GM18519 (cell line): ENCODE results near the gene GRM1.
"Not testable (repeated sequence)": the region's sequence is repeated elsewhere in the genome, so short reads cannot be mapped to it uniquely, and the experiment has no call there.

Experiments
- ATAC-seq: cut with Tn5 transposase; IDR thresholded peaks from one replicate; pipeline ENCODE4 v1.9.1; 2021; ENCODE audit warnings: mild to moderate bottlenecking, moderate library complexity; ENCODE audit not compliant: unreplicated experiment, low FRiP score

GRM1 gene

DNA sequence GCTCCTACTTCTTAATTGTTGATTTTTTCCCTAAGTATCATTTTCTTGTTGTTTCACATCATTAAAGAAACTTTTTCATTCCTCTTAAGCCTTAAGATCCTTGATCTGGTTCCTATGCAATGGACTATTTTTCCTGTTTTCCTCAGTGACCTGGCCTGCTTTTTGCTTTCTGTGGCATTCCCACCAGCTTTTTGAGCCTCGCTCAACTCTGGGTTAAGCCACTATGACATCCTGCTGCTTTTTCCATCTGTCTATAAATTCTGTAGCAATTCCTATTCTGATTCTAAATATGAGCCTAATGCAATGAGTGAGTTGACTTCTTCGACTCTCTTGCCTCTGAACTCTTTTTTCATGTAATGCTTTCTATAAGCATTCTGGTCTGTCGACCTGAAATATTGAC is 160.3 kb downstream of the GRM1 start:
- no peak for ATAC-seq

DNA sequence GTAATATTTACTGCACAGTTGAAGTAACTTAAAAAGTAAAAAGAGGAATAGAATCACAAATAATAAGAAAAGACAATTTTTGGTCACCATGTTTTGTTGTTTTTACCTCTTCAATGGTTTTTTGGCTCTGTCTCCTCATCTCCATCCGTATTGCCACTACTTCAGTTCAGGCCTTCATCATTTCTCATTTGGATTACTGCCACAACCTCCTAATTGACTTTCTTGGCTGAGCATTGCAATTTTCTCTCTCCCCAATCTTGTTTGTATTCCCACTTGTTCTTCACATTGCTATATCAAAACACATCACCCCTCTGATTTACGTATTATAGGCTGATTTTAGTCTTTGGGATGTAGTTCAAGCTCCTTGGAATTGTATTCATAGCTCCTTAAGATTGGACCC is 161.7 kb downstream of the GRM1 start:
- no peak for ATAC-seq

DNA sequence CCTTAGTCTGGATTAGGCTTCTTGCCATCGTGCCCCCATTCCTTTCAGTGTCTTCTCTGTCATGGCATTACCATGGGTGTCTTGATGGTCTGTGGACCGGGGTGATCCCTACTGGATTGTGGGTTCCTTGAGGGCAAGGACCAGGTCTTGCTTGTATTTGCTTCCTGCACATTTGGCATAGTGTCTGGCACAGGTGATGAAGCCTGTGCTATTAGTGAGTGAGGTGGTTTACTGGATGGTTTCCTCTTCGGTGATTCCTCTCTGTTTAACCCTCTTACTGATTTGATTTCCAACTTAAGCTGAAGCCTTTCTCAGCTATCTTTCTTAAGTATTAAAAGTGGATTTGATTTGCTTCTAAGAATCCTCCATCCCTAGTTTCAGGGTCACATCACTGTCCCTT is 162.3 kb downstream of the GRM1 start:
- no peak for ATAC-seq

DNA sequence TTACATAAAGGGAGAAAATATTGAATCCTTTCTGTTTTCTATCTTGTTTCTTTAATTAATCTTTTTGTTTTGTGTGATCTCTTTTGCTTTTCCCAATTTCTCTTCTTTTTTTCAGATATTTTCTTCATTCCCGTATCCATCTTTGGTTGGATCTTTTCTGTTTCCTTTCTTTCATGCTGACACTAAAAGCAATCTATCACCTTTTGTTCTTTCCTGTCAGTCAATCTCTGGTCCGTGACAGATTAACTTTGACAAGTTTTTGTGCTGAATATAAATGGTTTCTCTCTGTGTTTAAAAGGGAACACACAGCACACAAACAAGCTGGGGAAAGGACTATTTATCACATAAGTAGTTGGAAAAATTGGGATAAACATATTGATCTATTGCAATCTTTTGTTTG is 162.8 kb downstream of the GRM1 start:
- no peak for ATAC-seq

DNA sequence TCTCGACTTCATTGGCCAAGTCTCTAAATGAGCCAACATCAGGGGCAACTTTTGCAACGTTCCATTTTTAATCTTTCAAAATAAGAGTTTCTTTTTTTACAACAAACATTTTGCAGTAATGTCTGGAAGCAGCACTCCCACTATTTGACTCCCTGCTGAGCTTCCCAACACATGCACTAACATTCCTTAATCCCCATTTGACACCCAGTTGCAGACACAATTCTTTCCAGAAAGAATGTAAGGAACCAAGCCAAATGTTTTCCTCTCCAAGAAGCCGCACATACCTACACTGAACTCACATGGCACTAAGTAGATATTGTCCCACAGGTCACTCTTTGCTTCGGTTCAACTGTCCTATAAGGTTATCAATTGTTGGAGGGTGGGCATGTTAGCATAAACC is 165.6 kb downstream of the GRM1 start:
- ATAC-seq: no peak

DNA sequence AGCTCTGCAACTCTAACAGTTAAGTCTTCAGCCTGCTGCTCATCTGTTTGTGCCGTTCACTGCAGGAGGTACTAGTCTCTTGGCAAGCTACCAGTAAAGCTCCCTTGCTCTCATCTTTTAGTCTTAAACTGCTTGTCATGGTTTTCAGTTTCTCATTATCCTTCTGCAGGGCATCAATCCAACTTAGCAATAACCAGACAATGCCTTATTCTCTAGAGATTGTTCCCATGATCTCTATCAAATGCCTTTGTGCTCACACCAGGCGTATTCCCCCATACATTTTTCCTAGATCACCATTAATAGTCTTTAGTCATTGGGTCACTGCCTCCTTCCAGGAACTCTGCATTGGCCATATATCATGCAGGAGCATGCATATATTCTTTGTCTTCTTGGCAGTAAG is 171.3 kb downstream of the GRM1 start:
- ATAC-seq: no peak

DNA sequence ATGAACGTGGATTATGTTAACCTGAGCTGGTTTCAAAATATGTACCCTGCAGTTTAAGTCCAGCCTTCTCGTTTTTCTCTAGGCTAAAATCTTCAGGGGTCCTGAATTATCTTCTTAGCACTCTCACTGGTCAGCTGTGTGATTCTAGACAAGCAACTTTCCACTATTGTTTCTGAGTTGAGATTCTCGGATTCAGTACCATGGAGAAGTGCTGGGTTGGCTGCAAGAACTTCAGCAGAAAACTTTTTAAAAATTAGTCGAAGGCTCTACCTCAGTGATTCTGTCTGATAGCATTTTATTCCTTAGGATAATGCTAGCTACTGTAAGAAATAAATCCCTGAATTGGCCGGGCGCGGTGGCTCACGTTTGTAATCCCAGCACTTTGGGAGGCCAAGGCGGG is 173.7 kb downstream of the GRM1 start:
- ATAC-seq: no peak

DNA sequence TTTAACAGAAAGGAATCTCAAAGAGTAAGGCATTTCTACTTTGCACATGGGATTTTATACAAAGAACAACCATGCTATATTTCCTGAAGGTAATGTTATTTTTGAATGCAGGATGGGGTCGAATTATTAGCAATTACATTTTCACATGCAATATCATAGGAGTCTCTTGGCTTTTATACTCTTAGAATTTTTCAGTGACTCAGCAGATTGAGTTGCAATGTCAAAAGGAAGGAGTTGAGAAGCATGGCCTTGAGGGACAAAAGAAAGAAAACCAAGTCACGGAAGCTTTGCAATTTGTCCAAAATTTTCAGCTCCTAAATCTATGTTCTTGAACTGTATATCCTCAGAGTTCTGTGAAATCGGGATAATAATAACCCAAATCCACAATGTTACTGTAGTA is 181.1 kb downstream of the GRM1 start:
- ATAC-seq: no peak

DNA sequence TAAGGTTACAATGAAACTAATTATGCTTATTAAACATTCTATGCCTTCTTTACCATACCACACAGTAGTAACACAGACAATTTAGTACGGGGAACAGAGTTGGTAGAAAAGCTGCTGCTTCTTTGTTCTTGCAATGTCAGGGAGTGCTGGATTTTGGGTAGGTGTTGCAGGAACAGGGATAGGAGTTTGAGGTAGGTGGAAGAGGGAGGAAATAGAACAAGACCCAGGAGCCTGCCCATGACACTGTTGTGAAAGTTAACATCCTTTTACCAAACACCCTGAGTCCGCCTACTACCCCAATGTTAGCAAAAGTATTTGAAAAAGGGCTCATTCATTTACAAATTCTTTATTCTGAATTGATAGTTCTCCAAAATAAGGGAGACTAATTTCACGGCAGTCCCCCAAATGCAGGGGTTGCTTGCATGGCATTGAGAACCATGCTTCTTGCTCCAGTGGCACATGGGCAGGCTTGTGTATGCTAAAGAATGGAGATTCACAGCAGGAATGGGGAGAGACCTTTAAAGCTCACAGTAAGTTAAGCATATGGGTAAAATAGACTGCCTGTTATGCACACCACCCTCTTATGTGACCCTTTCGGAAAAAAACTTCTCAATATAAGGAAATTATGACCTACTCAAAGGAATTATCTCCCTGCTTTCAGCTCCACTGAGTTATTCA is 181.7 kb downstream of the GRM1 start:
- no peak for ATAC-seq

DNA sequence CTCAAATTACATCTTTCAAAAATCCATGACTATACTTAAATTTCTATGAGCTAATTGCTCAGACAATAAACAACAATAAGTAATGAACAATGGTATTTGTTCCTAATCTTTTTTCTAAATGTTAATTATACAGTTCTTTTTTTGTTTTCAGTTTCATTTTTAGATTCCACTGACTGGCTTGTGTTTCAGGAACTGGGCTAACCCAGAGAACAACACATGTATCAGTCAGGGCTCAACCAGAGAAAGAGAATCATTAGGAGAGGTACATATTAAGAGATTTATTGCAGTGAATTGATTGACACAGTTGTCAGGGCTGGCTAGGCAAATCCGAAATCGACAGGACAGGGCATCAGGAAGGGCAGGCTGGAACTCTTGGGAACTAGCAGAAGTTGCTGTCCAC is 182.8 kb downstream of the GRM1 start:
- ATAC-seq: no peak

DNA sequence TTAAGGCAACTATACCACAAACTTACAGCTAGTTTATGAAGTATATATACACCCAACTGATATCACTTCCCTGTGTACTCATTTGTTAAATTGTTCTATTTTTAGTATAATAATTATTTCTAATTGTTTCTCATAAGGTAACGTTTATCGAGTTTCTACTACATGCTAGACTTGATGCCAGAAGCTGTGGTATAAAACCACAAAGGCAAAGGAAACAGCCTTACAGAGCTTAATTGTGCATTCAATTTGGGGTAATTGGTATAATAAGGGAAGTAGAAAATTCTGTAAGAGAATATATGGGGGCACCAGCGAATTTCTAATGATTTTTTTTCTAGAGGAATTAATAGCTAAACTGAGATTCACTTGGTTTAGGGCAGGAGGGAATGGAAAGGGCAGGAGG is 183.9 kb downstream of the GRM1 start:
- no peak for ATAC-seq

DNA sequence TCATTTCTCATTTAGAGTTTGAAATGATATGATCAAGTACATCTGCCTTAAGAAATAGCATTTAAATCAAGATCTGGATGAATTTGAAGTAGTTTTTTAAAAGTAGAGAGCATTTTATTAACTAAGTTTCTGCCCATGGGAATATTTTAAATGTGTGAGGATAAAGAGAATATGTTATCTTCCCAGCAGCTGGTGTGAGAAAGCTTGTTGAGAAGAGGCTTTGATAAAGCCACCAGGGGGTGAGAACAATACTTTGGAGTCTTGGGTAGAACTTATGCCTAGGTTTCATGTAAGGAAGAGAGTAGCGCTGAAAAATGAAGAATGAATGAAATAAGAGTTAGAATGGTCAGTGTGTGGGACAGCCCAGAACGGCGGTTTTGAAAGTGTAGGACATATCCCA is 190.2 kb downstream of the GRM1 start:
- ATAC-seq: no peak

DNA sequence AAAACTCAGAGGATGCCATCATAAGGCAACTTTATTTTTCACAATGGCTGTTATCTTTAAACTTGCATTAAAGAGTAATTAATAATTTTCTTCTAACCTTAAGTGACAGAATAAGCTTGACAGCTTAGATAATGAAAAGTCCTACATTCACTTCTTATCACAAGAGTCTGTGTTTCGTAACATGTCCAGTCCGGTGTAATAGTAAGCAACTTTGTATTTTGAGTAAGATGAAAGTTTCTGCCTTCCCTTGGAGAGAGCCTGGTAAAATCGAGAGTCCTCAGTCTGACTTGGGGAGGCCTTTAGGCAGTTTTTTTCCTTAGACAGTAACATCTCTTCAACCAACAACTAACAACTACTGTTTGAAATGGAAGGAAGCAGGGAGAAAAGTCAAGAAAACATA is 195.6 kb downstream of the GRM1 start:
- no peak for ATAC-seq

DNA sequence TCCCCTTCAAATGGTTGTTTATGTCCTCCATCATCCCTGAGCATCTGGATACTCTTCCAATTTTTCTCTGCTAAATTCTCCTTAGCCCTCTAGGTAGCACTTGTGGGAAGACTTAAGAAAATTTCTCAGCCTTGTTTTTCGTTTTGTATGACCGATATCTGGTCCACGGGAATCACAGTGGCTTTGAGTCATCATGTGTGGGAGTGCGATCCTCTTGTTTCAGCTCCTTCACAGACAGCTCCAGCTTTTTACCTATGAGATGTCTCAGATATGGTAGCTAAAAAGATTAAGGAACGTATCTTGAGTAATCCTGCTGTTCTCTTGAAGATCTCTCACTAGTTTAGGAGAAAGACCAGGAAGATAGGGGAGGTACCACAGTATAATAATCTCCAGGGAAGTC is 196.1 kb downstream of the GRM1 start:
- no peak for ATAC-seq

DNA sequence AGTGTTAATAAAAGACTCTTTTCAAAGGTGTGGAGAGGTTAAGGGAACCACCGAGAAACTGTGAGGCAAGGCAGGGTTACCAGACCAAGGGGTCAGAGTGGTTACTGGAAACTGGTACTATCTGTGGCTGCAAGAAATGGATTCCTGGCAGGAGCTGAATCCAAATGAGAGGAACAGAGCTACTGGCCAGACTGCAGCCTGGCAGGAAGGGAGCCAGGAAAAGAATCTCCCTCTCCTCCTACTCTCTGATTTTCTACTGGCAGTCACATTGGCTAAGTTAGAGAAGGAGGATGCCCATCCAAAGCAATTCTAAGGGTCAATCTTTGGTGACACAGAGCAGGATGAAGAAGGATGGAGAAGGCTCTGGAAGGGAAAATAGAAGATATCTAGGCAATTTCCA is 211.5 kb downstream of the GRM1 start:
- no peak for ATAC-seq

DNA sequence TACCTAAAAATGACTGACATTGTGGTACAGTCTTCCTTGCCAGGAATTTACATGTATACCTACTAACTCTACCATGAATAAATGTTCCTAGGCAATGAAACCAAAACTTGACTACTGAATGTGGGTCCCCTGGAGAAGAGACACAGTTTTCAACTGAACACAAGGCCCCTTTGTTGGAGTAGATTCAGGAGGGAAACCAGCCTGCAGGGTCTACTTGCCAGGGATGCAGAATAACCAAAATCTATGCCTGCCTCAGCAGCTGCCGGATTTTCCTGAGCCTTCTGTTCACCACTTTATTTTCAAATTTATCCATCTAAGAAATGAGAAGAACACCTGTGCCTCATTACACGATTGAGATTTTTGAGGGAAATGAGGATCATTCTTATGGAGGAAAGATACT is 211.9 kb downstream of the GRM1 start:
- ATAC-seq: no peak

DNA sequence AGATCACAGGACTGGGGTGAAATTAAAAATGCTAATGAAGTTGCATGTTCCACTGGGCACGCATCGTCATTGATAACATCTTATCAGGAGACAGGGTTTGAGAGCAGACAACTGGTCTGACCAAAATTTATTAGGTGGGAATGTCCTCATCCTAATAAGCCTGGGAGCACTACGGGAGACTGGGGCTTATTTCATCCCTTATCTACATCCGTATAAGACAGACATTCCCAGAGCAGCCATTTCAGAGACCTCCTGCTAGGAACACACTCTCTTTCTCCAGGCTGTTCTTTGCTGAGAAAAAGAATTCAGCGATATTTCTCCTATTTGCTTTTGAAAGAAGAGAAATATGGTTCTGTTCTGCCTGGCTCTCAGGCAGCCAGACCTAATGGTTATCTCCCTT is 214.8 kb downstream of the GRM1 start:
- ATAC-seq: not testable (repeated sequence)

DNA sequence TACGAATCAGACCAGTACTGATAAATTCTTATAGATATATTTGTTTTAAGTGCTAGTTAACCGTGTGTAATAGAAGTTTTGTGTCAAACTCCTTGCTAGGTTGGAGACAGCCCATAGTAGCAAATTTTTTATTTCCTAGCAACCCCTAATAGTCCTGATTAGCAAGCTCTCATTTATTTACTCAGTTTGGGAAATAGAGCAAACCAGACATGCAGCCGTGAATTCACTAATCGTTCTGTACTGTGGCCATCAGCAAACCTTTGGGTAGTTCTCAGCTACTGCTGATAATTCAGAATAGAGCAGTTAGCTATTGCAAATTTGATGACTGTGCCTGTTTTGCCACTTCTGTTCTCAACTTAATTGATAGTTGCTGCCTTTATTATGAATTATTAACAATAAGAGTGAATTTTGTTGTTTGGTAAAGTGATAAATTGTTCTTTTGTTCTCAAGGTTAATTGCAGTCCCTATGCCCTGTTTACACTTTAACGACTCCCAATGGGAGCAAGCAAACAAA is 215.8 kb downstream of the GRM1 start:
- ATAC-seq: no peak

DNA sequence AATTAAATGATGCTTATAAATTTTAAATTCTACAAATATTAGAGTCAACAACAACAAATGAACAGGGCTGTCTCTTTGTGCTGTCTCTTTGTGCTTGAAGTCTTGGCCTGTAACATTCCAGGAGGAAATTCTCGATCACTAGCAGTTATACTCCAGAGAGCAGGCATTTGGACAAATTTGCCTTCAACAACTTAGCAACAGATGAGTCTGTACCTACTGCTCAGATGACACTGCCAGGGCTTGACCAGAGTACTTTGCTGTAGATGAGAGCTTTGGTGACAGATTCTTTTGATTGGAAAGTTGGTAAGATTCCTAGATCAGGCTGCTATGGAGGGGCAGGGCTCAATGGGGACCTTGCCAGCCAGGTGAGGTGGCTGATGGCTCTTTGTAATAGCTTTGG is 217.2 kb downstream of the GRM1 start:
- ATAC-seq: no peak

DNA sequence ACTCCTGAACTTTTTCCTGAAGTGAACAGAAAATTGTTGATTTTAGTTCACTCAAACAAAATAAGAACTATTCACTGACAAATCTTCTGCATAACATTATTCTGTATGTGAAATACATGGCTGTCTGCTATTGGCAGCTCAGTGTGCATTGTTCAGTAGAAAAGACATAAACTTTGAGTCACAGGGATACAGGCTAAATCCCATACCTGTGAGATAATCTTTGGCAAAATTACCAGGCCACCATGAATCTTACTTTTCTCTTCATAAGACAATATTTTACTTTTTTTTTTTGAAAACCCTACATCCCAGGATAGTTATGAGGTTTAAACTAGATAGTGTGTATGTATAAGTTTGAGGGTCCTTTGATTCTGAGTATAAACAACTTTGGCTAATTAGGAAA is 224.8 kb downstream of the GRM1 start:
- no peak for ATAC-seq

DNA sequence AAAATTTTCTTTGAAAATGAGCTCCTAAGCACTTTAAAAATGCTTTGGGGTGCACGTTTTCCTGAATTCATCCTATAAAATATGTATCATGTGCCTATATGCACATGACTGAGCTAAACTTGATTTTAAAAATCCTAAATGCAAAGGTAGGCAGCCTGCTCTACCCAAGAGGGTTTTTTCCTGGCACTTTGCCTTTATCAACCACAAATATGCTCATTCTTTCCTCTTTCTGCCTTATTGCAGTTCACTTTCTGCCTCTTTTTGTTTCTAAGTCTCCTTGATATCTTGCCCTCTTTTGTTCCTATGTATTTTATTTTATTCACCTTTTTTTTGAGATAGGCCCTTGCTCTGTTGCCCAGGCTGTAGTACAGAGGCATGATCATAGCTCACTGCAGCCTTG is 229.3 kb downstream of the GRM1 start:
- no peak for ATAC-seq

DNA sequence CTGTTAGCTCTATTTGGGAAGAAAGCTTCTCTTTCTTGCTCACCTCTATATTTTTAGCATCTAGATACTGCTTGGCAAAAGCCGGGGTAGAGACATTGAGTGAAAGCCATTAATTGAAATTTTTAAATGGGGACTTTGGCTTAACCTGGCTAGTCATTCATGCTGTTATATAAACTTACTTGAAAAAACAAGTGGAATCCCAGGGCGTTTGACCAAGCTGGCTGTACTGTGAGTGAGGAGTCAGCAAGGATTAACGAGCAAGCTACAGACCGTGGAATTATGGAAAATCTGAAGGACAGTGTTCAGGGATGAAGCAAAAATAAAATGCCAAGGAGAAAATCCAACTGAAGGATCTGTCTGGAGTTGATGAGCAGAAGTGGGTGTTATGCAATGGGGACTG is 232.0 kb downstream of the GRM1 start:
- ATAC-seq: no peak

DNA sequence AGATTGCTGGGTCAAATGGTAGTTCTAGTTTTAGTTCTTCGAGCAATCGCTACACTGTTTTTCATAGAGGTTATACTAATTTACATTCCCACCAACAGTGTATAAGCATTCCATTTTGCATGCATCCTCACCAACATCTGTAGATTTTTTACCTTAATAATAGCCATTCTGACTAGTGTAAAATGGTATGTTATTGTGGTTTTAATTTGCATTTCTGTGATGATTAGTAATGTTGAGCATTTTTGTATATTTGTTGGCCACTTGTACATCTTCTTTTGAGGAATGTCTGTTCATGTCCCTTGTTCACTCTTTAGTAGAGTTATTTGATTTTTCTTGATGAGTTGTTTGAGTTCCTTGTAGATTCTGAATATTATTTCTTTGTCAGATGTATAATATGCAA is 236.2 kb downstream of the GRM1 start:
- no peak for ATAC-seq
